Peyer's patch (tissue), 4 donors: ENCODE measurements around the gene BPTF. TPM values are rescaled to one million over a fixed set of nuclear protein-coding genes. Genes with fewer than 3 reads are reported as not detected.
"Not testable (repeated sequence)": the region's sequence is repeated elsewhere in the genome, so short reads cannot be mapped to it uniquely, and the experiment has no call there.

ENCODE experiments used
- DNase-seq, 3 donors: peaks; one replicate each; pipeline ENCODE4 v3.0.0-alpha.2; 2017 to 2019
- H3K27ac ChIP-seq, 4 donors: fragments of 200-600 bp; sonication (generic); one replicate each; pipeline ENCODE4 v1.5.1; 2016 to 2019
- H3K27me3 ChIP-seq, 2 donors: fragments of 200-600 bp; sonication (generic); one replicate each; pipeline ENCODE4 v1.5.1; 2019
- H3K36me3 ChIP-seq, 3 donors: fragments of 200-600 bp; sonication (generic); one replicate each; pipeline ENCODE4 v1.5.1; 2016 to 2019
- H3K4me1 ChIP-seq, 4 donors: fragments of 200-600 bp; sonication (generic); one replicate each; pipeline ENCODE4 v1.5.1; 2016 to 2019
- H3K4me3 ChIP-seq, 4 donors: fragments of 200-600 bp; sonication (generic); 1 replicate in 3 of 4; 2 replicates in 1 of 4; pipeline ENCODE4 v1.5.1; 2016 to 2019; ENCODE audit warnings: mild to moderate bottlenecking in 1 of 4
- H3K9me3 ChIP-seq, 4 donors: fragments of 200-600 bp; sonication (generic); one replicate each; pipeline ENCODE4 v1.5.1; 2016 to 2019; ENCODE audit warnings: mild to moderate bottlenecking in 1 of 4
- CTCF ChIP-seq, 6 experiments: fragments of 450-650 bp in 4 of 6; fragments of 200-600 bp in 2 of 6; sonication (generic) in 1 of 6; IDR thresholded peaks; one replicate each; pipeline ENCODE4 v1.5.1; 2017 to 2019; ENCODE audit warnings: antibody characterized with exemption in 6 of 6, mild to moderate bottlenecking in 3 of 6, moderate library complexity in 1 of 6
- POLR2A ChIP-seq, 2 donors: fragments of 450-650 bp; IDR thresholded peaks; one replicate each; pipeline ENCODE4 v1.5.1; 2017; ENCODE audit warnings: antibody characterized with exemption in 2 of 2, mild to moderate bottlenecking in 2 of 2, moderate library complexity in 2 of 2
- total RNA-seq, 4 donors: library from RNA; depleted of rRNA; stranded (reverse); fragments of >200 nt; gene quantifications; one replicate each; pipeline ENCODE4 v1.1.0, GENCODE V29; 2016

The BPTF gene
- total RNA-seq, 4 donors from 2014 or later: 70.2 to 305 (median 109) TPM

GRCh38 chr17:67850991-67851631 lies 25.8 kb downstream of the BPTF start:
- H3K36me3 ChIP-seq: peaks cover 0 to 13% (median 0%) of the 10 kb centered on the region in 3 donors
- no peak for DNase-seq
- TF ChIP-seq POLR2A (IDR thresholded peaks at IDR 0.05): no peak
- H3K4me1 ChIP-seq: peaks cover 0 to 13% (median 0%) of the 10 kb centered on the region in 4 donors
- H3K4me3 ChIP-seq: no peak overlapping the region
- no peak overlapping the region for H3K27ac ChIP-seq
- H3K27me3 ChIP-seq: no peaks in the 10 kb centered on the region
- no peaks in the 10 kb centered on the region for H3K9me3 ChIP-seq

GRCh38 chr17:67853703-67854102 lies 28.4 kb downstream of the BPTF start:
- H3K27me3 ChIP-seq: no peaks in the 10 kb centered on the region

GRCh38 chr17:67854378-67854777 lies 29.1 kb downstream of the BPTF start:
- Histone ChIP-seq H3K4me3 (no peak overlapping the region), H3K36me3 (peaks cover 0 to 13% (median 0%) of the 10 kb centered on the region in 3 donors), H3K9me3 (no peaks in the 10 kb centered on the region), H3K27ac (no peak overlapping the region), H3K4me1 (peaks cover 0 to 17% (median 2%) of the 10 kb centered on the region in 4 donors), H3K27me3 (no peaks in the 10 kb centered on the region)
- DNase-seq: no peak
- no peak for TF ChIP-seq CTCF (IDR thresholded peaks at IDR 0.05)
- TF ChIP-seq POLR2A (IDR thresholded peaks at IDR 0.05): no peak

More at GRCh38 chr17:67853703-67854102, 28.4 kb downstream of the BPTF start:
- TF ChIP-seq CTCF (IDR thresholded peaks at IDR 0.05): no peak
- no peak for TF ChIP-seq POLR2A (IDR thresholded peaks at IDR 0.05)
- Histone ChIP-seq H3K36me3 (peaks cover 0 to 13% (median 0%) of the 10 kb centered on the region in 3 donors), H3K4me1 (peaks cover 0 to 10% (median 0%) of the 10 kb centered on the region in 4 donors), H3K9me3 (no peaks in the 10 kb centered on the region), H3K27ac (no peak overlapping the region), H3K4me3 (no peak overlapping the region)
- no peak for DNase-seq

GRCh38 chr17:67855504-67856324 lies 30.4 kb downstream of the BPTF start:
- no peak for DNase-seq
- TF ChIP-seq POLR2A (IDR thresholded peaks at IDR 0.05): no peak
- TF ChIP-seq CTCF (IDR thresholded peaks at IDR 0.05): no peak
- H3K27me3 ChIP-seq: no peaks in the 10 kb centered on the region
- H3K9me3 ChIP-seq: no peaks in the 10 kb centered on the region
- H3K36me3 ChIP-seq: peaks cover 0 to 13% (median 0%) of the 10 kb centered on the region in 3 donors
- no peak overlapping the region for H3K4me3 ChIP-seq
- H3K4me1 ChIP-seq: peaks cover 0 to 17% (median 3%) of the 10 kb centered on the region in 4 donors
- peak overlapping the region in 1 of 4 donors; percentile 47 for H3K27ac ChIP-seq

- H3K27ac ChIP-seq, H3K9me3 ChIP-seq, H3K27me3 ChIP-seq, DNase-seq, H3K4me3 ChIP-seq: not testable (repeated sequence)
- Histone ChIP-seq H3K36me3 (peaks cover 0 to 13% (median 0%) of the 10 kb centered on the region in 3 donors), H3K4me1 (peaks cover 0 to 17% (median 3%) of the 10 kb centered on the region in 4 donors)
These were observed 31.1 kb downstream of the BPTF start for GRCh38 chr17:67856402-67856801.

- H3K4me1 ChIP-seq: peaks cover 0 to 11% (median 3%) of the 10 kb centered on the region in 4 donors
- DNase-seq: no peak
- TF ChIP-seq POLR2A (IDR thresholded peaks at IDR 0.05) (no peak), CTCF (IDR thresholded peaks at IDR 0.05) (no peak)
- H3K36me3 ChIP-seq: peaks cover 0 to 5% (median 0%) of the 10 kb centered on the region in 3 donors
- no peaks in the 10 kb centered on the region for H3K9me3 ChIP-seq
- no peak overlapping the region for H3K27ac ChIP-seq
- no peak overlapping the region for H3K4me3 ChIP-seq
- no peaks in the 10 kb centered on the region for H3K27me3 ChIP-seq
These were observed 37.4 kb downstream of the BPTF start for GRCh38 chr17:67862614-67863217.
